Keratinocyte (primary cell): ENCODE measurements around the gene MYO16. TPM values are rescaled to one million over a fixed set of nuclear protein-coding genes. Genes with fewer than 3 reads are reported as not detected.

ENCODE experiments used
- DNase-seq: peaks from one replicate; pipeline ENCODE4 v3.0.0-alpha.2; 2011; ENCODE audit warnings: low read depth, missing footprints, low spot score
- FAIRE-seq: peaks from 2 replicates; lab custom pipeline; 2011; peaks lifted over from hg19 to GRCh38; lab: Jason Lieb, UNC
- H2AFZ ChIP-seq: 2 replicates; pipeline ENCODE4 v1.6.0; 2012; ENCODE audit warnings: low read length, control low read depth, inconsistent platforms; ENCODE audit not compliant: control insufficient read depth
- H3K27ac ChIP-seq: 2 replicates; pipeline ENCODE4 v1.5.1; 2011; ENCODE audit warnings: low read length; ENCODE audit not compliant: control insufficient read depth, insufficient read depth
- H3K27me3 ChIP-seq: 3 replicates; pipeline ENCODE4 v1.6.0; 2011; ENCODE audit warnings: low read length; ENCODE audit not compliant: control insufficient read depth, insufficient read depth; ENCODE audit errors: extremely low read depth
- H3K36me3 ChIP-seq, 2 experiments: 2 replicates in 1 of 2; 3 replicates in 1 of 2; pipeline ENCODE4 v1.5.1; 2011; ENCODE audit warnings: low read length in 2 of 2, mild to moderate bottlenecking in 1 of 2; ENCODE audit not compliant: control insufficient read depth in 2 of 2, insufficient read depth in 2 of 2; ENCODE audit errors: extremely low read depth in 1 of 2
- H3K4me1 ChIP-seq: 3 replicates; pipeline ENCODE4 v1.5.1; 2011; ENCODE audit warnings: low read length; ENCODE audit not compliant: control insufficient read depth, insufficient read depth; ENCODE audit errors: extremely low read depth
- H3K4me2 ChIP-seq: 3 replicates; pipeline ENCODE4 v1.6.0; 2011; ENCODE audit warnings: low read depth, low read length; ENCODE audit not compliant: control insufficient read depth, insufficient read depth; ENCODE audit errors: extremely low read depth
- H3K4me3 ChIP-seq, 3 experiments: fragments of 200-600 bp in 1 of 3; sonication (generic) in 1 of 3; 2 replicates in 2 of 3; 3 replicates in 1 of 3; pipeline ENCODE4 v1.5.1; 2011 to 2016; ENCODE audit warnings: low read length in 3 of 3, mild to moderate bottlenecking in 3 of 3, control low read depth in 2 of 3, inconsistent platforms in 1 of 3, low read depth in 1 of 3, mixed read lengths in 1 of 3, mixed run types in 1 of 3, moderate library complexity in 1 of 3; ENCODE audit not compliant: control insufficient read depth in 2 of 3, insufficient read depth in 2 of 3; ENCODE audit errors: extremely low read depth in 1 of 3
- H3K79me2 ChIP-seq: 2 replicates; pipeline ENCODE4 v1.6.0; 2012; ENCODE audit warnings: low read length; ENCODE audit not compliant: control insufficient read depth, insufficient read depth
- H3K9ac ChIP-seq: 3 replicates; pipeline ENCODE4 v1.6.0; 2011; ENCODE audit warnings: low read length; ENCODE audit not compliant: control insufficient read depth, insufficient read depth; ENCODE audit errors: extremely low read depth
- H3K9me1 ChIP-seq: 3 replicates; pipeline ENCODE4 v1.6.0; 2011; ENCODE audit warnings: low read length; ENCODE audit not compliant: control insufficient read depth, insufficient read depth; ENCODE audit errors: extremely low read depth
- H3K9me3 ChIP-seq: 2 replicates; pipeline ENCODE4 v1.5.1; 2012; ENCODE audit warnings: low read depth, low read length; ENCODE audit not compliant: control insufficient read depth
- H4K20me1 ChIP-seq: 3 replicates; pipeline ENCODE4 v1.6.0; 2011; ENCODE audit warnings: low read length; ENCODE audit not compliant: control insufficient read depth, insufficient read depth; ENCODE audit errors: extremely low read depth
- EZH2 ChIP-seq: IDR thresholded peaks from one replicate; pipeline ENCODE4 v1.6.1; 2012; ENCODE audit warnings: inconsistent platforms, mild to moderate bottlenecking, low read length, moderate library complexity
- dilution Hi-C: fragments of 300-500 bp; cut with MboI; formaldehyde crosslinking; loops from one replicate; pipeline ENCODE4 v1.7.0; 2020; ENCODE audit warnings: low sequenced_read_pairs; ENCODE audit not compliant: extremely low pct_ligation_motif_present
- polyA plus RNA-seq, 5 experiments: library from polyadenylated mRNA; depleted of rRNA in 3 of 5; stranded (reverse) in 3 of 5; stranded (forward) in 1 of 5; unstranded in 1 of 5; fragments of >200 nt; gene quantifications; 1 replicate in 1 of 5; 2 replicates in 3 of 5; 3 replicates in 1 of 5; pipeline versions ENCODE4 v1.2.1 to v1.2.3, GENCODE V29; 2011 to 2012; ENCODE audit warnings: missing spikeins in 2 of 5, low read depth in 1 of 5, low replicate concordance in 1 of 5
- TF ChIP-seq, protein P1 (sequence below), 3 experiments: IDR thresholded peaks in 1 of 3; conservative IDR thresholded peaks in 1 of 3; optimal IDR thresholded peaks in 1 of 3; 2 replicates in 2 of 3; 3 replicates in 1 of 3; pipeline versions ENCODE3 to v1.5.1; 2011; ENCODE audit warnings: low read length in 3 of 3, mild to moderate bottlenecking in 3 of 3, moderate library complexity in 2 of 3, control low read depth in 1 of 3, inconsistent platforms in 1 of 3; ENCODE audit not compliant: insufficient read depth in 2 of 3; ENCODE audit errors: extremely low read depth in 1 of 3

The MYO16 gene
- polyA plus RNA-seq, 1 donor (not counting 4 experiments of a cell fraction or from before 2014, with no cell fraction given) = 0.08 TPM

DNA sequence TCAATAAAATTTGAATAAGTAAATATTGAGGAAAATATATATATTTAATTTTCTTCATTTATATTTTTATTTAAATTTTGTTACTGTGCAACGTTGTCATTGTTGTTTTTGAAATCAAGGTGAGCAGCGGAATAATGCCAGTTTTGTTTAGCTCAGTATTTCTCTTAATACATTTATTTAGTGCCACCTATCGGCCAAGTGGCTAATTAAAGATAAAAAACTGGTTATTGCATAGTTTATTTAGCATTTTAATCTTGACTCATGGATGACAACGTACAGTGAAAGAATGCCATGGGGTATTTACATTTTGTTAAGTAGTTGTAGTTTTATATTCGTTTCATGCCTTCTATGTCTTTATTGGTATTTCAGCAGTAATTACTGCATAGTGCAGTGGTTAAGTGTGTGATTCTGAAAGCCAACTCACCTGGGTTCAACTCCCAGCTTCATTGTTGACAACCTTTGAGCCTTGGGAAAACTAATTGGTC lies 265.9 kb downstream of the MYO16 start:
- FAIRE-seq (no peak), DNase-seq (no peak)
- no peaks in the 10 kb centered on the region for H3K9me3 ChIP-seq
- dilution Hi-C loops = no loop called here
- no peak overlapping the region for H3K4me3 ChIP-seq
- no peak overlapping the region for H3K27ac ChIP-seq
- H3K79me2 ChIP-seq = no peaks in the 10 kb centered on the region
- no peaks in the 10 kb centered on the region for H3K27me3 ChIP-seq
- no peak overlapping the region for H3K4me2 ChIP-seq
- no peak overlapping the region for H2AFZ ChIP-seq
- H3K9me1 ChIP-seq = no peaks in the 10 kb centered on the region
- H3K36me3 ChIP-seq = no peaks in the 10 kb centered on the region
- H3K9ac ChIP-seq = no peak overlapping the region
- H3K4me1 ChIP-seq = peaks cover 3% of the 10 kb centered on the region
- H4K20me1 ChIP-seq = no peaks in the 10 kb centered on the region
- TF ChIP-seq, protein P1, sequence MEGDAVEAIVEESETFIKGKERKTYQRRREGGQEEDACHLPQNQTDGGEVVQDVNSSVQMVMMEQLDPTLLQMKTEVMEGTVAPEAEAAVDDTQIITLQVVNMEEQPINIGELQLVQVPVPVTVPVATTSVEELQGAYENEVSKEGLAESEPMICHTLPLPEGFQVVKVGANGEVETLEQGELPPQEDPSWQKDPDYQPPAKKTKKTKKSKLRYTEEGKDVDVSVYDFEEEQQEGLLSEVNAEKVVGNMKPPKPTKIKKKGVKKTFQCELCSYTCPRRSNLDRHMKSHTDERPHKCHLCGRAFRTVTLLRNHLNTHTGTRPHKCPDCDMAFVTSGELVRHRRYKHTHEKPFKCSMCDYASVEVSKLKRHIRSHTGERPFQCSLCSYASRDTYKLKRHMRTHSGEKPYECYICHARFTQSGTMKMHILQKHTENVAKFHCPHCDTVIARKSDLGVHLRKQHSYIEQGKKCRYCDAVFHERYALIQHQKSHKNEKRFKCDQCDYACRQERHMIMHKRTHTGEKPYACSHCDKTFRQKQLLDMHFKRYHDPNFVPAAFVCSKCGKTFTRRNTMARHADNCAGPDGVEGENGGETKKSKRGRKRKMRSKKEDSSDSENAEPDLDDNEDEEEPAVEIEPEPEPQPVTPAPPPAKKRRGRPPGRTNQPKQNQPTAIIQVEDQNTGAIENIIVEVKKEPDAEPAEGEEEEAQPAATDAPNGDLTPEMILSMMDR (optimal IDR thresholded peaks at IDR 0.05 in 1 of 3, IDR thresholded peaks at IDR 0.05 in 1 of 3, conservative IDR thresholded peaks at IDR 0.05 in 1 of 3; ENCODE audit: extremely low read depth in 1 of 3, insufficient read depth in 2 of 3, low read length in 3 of 3) = peak in 2 of 3 experiments; percentile 26 to 33
- no peak for TF ChIP-seq EZH2

DNA sequence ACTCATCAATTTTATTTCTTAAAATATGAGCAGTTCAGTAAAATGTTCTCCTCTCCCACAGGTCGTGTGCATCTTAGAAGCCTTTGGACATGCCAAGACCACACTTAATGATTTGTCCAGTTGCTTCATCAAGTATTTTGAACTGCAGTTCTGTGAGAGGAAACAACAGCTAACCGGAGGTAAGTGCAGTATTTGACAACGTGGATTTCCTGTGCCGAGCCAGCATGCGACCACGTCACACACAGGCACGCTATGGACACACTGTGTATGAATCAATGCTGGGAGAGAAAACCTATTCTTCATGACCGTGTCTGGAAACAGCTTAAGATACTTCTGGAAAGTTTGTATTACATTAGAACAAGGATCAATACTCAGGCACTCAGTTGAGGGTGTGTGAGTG lies 268.5 kb downstream of the MYO16 start:
- FAIRE-seq (no peak), DNase-seq (no peak)
- no peaks in the 10 kb centered on the region for H3K9me3 ChIP-seq

More for the DNA sequence above, 268.5 kb downstream of the MYO16 start:
- no peak overlapping the region for H3K27ac ChIP-seq
- no peak for TF ChIP-seq EZH2
- TF ChIP-seq, protein P1 (optimal IDR thresholded peaks at IDR 0.05 in 1 of 3, IDR thresholded peaks at IDR 0.05 in 1 of 3, conservative IDR thresholded peaks at IDR 0.05 in 1 of 3; ENCODE audit: extremely low read depth in 1 of 3, insufficient read depth in 2 of 3, low read length in 3 of 3) = no peak
- H4K20me1 ChIP-seq = no peaks in the 10 kb centered on the region
- H3K4me2 ChIP-seq = no peak overlapping the region
- dilution Hi-C loops = no loop called here
- H3K36me3 ChIP-seq = no peaks in the 10 kb centered on the region
- no peak overlapping the region for H3K9ac ChIP-seq
- H3K9me1 ChIP-seq = no peaks in the 10 kb centered on the region
- no peak overlapping the region for H3K4me3 ChIP-seq
- H3K27me3 ChIP-seq = no peaks in the 10 kb centered on the region
- H2AFZ ChIP-seq = no peak overlapping the region
- H3K79me2 ChIP-seq = no peaks in the 10 kb centered on the region
- H3K4me1 ChIP-seq = peaks cover 8% of the 10 kb centered on the region
